ENCODE results near the gene CHD6. TPM values are rescaled to one million over a fixed set of nuclear protein-coding genes. Genes with fewer than 3 reads are reported as not detected.

The CHD6 gene
- total and polyA plus RNA-seq, 2 experiments from 2014 or later, result 41.0 to 158 TPM

GRCh38 chr20:41407607-41408006 is 210.6 kb downstream of the CHD6 start (continued):
- TF ChIP-seq, protein P1, sequence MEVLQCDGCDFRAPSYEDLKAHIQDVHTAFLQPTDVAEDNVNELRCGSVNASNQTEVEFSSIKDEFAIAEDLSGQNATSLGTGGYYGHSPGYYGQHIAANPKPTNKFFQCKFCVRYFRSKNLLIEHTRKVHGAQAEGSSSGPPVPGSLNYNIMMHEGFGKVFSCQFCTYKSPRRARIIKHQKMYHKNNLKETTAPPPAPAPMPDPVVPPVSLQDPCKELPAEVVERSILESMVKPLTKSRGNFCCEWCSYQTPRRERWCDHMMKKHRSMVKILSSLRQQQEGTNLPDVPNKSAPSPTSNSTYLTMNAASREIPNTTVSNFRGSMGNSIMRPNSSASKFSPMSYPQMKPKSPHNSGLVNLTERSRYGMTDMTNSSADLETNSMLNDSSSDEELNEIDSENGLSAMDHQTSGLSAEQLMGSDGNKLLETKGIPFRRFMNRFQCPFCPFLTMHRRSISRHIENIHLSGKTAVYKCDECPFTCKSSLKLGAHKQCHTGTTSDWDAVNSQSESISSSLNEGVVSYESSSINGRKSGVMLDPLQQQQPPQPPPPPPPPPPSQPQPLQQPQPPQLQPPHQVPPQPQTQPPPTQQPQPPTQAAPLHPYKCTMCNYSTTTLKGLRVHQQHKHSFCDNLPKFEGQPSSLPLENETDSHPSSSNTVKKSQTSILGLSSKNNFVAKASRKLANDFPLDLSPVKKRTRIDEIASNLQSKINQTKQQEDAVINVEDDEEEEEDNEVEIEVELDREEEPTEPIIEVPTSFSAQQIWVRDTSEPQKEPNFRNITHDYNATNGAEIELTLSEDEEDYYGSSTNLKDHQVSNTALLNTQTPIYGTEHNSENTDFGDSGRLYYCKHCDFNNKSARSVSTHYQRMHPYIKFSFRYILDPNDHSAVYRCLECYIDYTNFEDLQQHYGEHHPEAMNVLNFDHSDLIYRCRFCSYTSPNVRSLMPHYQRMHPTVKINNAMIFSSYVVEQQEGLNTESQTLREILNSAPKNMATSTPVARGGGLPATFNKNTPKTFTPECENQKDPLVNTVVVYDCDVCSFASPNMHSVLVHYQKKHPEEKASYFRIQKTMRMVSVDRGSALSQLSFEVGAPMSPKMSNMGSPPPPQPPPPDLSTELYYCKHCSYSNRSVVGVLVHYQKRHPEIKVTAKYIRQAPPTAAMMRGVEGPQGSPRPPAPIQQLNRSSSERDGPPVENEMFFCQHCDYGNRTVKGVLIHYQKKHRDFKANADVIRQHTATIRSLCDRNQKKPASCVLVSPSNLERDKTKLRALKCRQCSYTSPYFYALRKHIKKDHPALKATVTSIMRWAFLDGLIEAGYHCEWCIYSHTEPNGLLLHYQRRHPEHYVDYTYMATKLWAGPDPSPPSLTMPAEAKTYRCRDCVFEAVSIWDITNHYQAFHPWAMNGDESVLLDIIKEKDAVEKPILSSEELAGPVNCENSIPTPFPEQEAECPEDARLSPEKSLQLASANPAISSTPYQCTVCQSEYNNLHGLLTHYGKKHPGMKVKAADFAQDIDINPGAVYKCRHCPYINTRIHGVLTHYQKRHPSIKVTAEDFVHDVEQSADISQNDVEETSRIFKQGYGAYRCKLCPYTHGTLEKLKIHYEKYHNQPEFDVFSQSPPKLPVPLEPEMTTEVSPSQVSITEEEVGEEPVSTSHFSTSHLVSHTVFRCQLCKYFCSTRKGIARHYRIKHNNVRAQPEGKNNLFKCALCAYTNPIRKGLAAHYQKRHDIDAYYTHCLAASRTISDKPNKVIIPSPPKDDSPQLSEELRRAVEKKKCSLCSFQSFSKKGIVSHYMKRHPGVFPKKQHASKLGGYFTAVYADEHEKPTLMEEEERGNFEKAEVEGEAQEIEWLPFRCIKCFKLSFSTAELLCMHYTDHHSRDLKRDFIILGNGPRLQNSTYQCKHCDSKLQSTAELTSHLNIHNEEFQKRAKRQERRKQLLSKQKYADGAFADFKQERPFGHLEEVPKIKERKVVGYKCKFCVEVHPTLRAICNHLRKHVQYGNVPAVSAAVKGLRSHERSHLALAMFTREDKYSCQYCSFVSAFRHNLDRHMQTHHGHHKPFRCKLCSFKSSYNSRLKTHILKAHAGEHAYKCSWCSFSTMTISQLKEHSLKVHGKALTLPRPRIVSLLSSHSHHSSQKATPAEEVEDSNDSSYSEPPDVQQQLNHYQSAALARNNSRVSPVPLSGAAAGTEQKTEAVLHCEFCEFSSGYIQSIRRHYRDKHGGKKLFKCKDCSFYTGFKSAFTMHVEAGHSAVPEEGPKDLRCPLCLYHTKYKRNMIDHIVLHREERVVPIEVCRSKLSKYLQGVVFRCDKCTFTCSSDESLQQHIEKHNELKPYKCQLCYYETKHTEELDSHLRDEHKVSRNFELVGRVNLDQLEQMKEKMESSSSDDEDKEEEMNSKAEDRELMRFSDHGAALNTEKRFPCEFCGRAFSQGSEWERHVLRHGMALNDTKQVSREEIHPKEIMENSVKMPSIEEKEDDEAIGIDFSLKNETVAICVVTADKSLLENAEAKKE (CRISPR knock-in tag; IDR thresholded peaks at IDR 0.05), result no peak
- TF ChIP-seq JUNB (IDR thresholded peaks at IDR 0.05; ENCODE audit: unreplicated experiment) (no peak), ZNF331 (CRISPR knock-in tag; IDR thresholded peaks at IDR 0.05; ENCODE audit: low read depth) (no peak), ZNF114 (CRISPR knock-in tag; IDR thresholded peaks at IDR 0.05) (no peak), STAT1 (IDR thresholded peaks at IDR 0.05; ENCODE audit: unreplicated experiment) (no peak), POLR2AphosphoS5 (IDR thresholded peaks at IDR 0.05; ENCODE audit: low read depth) (no peak), EZH2 (IDR thresholded peaks at IDR 0.05; ENCODE audit: low read depth, unreplicated experiment) (no peak)
- TF ChIP-seq, protein P2, sequence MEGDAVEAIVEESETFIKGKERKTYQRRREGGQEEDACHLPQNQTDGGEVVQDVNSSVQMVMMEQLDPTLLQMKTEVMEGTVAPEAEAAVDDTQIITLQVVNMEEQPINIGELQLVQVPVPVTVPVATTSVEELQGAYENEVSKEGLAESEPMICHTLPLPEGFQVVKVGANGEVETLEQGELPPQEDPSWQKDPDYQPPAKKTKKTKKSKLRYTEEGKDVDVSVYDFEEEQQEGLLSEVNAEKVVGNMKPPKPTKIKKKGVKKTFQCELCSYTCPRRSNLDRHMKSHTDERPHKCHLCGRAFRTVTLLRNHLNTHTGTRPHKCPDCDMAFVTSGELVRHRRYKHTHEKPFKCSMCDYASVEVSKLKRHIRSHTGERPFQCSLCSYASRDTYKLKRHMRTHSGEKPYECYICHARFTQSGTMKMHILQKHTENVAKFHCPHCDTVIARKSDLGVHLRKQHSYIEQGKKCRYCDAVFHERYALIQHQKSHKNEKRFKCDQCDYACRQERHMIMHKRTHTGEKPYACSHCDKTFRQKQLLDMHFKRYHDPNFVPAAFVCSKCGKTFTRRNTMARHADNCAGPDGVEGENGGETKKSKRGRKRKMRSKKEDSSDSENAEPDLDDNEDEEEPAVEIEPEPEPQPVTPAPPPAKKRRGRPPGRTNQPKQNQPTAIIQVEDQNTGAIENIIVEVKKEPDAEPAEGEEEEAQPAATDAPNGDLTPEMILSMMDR (conservative IDR thresholded peaks at IDR 0.05; ENCODE audit: low read depth in 2 of 2), result no peak

DNA sequence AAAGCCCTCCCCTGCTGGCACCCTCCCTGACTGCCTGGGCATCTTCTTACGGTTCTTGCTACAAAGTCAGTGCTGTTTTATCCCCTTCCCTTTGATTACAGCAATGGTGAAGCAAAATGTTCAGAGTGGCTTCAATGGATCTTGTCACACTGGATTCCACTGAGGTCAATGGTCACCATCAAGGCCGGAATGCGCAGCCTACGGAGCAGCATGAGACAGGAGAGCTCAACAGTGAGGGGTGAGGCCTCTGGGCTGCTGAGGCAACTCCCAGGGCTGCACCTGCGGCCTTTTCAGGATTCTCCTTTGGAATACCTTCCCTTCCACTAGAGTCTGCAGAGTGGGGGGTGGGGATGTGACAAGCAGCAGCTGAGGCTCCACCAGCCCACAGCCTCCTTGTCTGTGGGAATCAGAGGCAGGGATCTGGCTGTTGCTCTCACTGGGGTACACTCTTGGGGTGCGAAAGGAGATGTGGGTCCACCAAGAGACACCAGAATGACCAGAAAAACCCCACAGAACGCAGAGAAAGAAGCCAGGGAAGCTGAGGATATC is 211.2 kb downstream of the CHD6 start:
- no peak overlapping the region for H2AFZ ChIP-seq
- H3K4me1 ChIP-seq (ENCODE audit: insufficient read depth), result no peaks in the 10 kb centered on the region
- no peak overlapping the region for H3K4me3 ChIP-seq
- Mint-ChIP-seq H3K9me3 (no peaks in the 10 kb centered on the region), H3K4me1 (peaks cover 4% of the 10 kb centered on the region; the same call in 1 of the 3 replicates), H3K36me3 (ENCODE audit: low read depth) (peaks cover 52% of the 10 kb centered on the region), H3K27me3 (ENCODE audit: insufficient read depth, low read depth, poor library complexity) (no peaks in the 10 kb centered on the region), H3K27ac (no peak overlapping the region), H3K4me3 (no peak overlapping the region)
- no peaks in the 10 kb centered on the region for H3K27me3 ChIP-seq (ENCODE audit: insufficient read depth)
- ATAC-seq, result no peak
- H3K27ac ChIP-seq (ENCODE audit: low read depth), result no peak overlapping the region
- H3F3A ChIP-seq (replicated peaks; ENCODE audit: low read depth), result no peaks in the 10 kb centered on the region
- no peaks in the 10 kb centered on the region for H3K9me2 ChIP-seq (ENCODE audit: insufficient read depth)
- no peaks in the 10 kb centered on the region for H3K79me2 ChIP-seq (replicated peaks; ENCODE audit: insufficient read depth)
- H4K20me1 ChIP-seq (replicated peaks; ENCODE audit: insufficient read depth), result peaks cover 6% of the 10 kb centered on the region; the same call in 1 of the 2 replicates
- H3K36me3 ChIP-seq (ENCODE audit: insufficient read depth), result peaks cover 20% of the 10 kb centered on the region
- no peak for DNase-seq (ENCODE audit: low spot score)
- H3K4me2 ChIP-seq, result no peak overlapping the region
- TF ChIP-seq EZH2 (IDR thresholded peaks at IDR 0.05; ENCODE audit: low read depth, unreplicated experiment), result no peak
- TF ChIP-seq, protein P1 (CRISPR knock-in tag; IDR thresholded peaks at IDR 0.05), result no peak
